K562 (cell line): ENCODE results near the gene SLC22A4. TPM values are rescaled to one million over a fixed set of nuclear protein-coding genes. Genes with fewer than 3 reads are reported as not detected.
A peak's percentile ranks its signal among the peaks of the same experiment; 100 is the strongest.

ENCODE experiments used
- ARNT ChIP-seq, 2 experiments: fragments of 450-650 bp; IDR thresholded peaks; 2 replicates each; pipeline ENCODE4 v1.6.1; 2016; ENCODE audit warnings: mild to moderate bottlenecking in 1 of 2
- CAMTA2 ChIP-seq: fragments of 250-450 bp; sonication (Bioruptor Pico); conservative IDR thresholded peaks from 2 replicates; pipeline ENCODE4 v1.5.1; 2022
- FOXM1 ChIP-seq, 2 experiments: fragments of 450-650 bp in 1 of 2; sonication (generic) in 1 of 2; formaldehyde crosslinking in 1 of 2; IDR thresholded peaks; 2 replicates each; pipeline versions ENCODE4 v1.6.1 to v1.9.0; 2017 to 2022; ENCODE audit warnings: low read depth in 2 of 2, mild to moderate bottlenecking in 2 of 2, missing genetic modification reagents in 1 of 2, moderate library complexity in 1 of 2
- HNRNPK ChIP-seq: fragments of 200-400 bp; formaldehyde crosslinking; IDR thresholded peaks from one replicate; pipeline ENCODE4 v1.6.1; 2018; ENCODE audit warnings: mild to moderate bottlenecking, low read depth, low read length; ENCODE audit not compliant: poor library complexity, severe bottlenecking
- HNRNPL ChIP-seq: fragments of 200-400 bp; formaldehyde crosslinking; IDR thresholded peaks from 2 replicates; pipeline ENCODE4 v1.6.1; 2017; ENCODE audit warnings: low read depth, mild to moderate bottlenecking, low read length
- KAT2B ChIP-seq: IDR thresholded peaks from one replicate; pipeline ENCODE4 v1.6.1; 2012; ENCODE audit warnings: low read depth, mild to moderate bottlenecking, control low read depth, inconsistent platforms, low read length, moderate library complexity
- KHSRP ChIP-seq: fragments of 450-650 bp; IDR thresholded peaks from 2 replicates; pipeline ENCODE4 v1.6.1; 2017
- KLF10 ChIP-seq: fragments of 250-450 bp; sonication (Bioruptor Pico); IDR thresholded peaks from 2 replicates; pipeline ENCODE4 v1.6.1; 2021; ENCODE audit warnings: matching md5 sums
- KLF6 ChIP-seq: fragments of 250-450 bp; sonication (Bioruptor Pico); IDR thresholded peaks from 2 replicates; pipeline ENCODE4 v1.4.0; 2020; ENCODE audit warnings: mild to moderate bottlenecking, moderate library complexity, borderline replicate concordance
- PHTF2 ChIP-seq: fragments of 250-450 bp; sonication (Bioruptor Pico); IDR thresholded peaks from 2 replicates; pipeline ENCODE4 v1.5.0; 2021; ENCODE audit warnings: mild to moderate bottlenecking
- PML ChIP-seq: IDR thresholded peaks from 2 replicates; pipeline ENCODE4 v1.6.1; 2012; ENCODE audit warnings: low read length, inconsistent platforms
- RB1 ChIP-seq: fragments of 450-650 bp; IDR thresholded peaks from 2 replicates; pipeline ENCODE4 v1.6.1; 2017; ENCODE audit warnings: low read depth, mild to moderate bottlenecking
- SMARCA4 ChIP-seq: fragments of 450-650 bp; IDR thresholded peaks from 2 replicates; pipeline ENCODE4 v1.6.1; 2016
- ZFP30 ChIP-seq: fragments of 250-450 bp; sonication (Bioruptor Pico); IDR thresholded peaks from 2 replicates; pipeline ENCODE4 v1.8.0; 2022; ENCODE audit warnings: moderate library complexity, mild to moderate bottlenecking, inconsistent platforms, borderline replicate concordance
- ZNF316 ChIP-seq: fragments of 450-650 bp; IDR thresholded peaks from 2 replicates; pipeline ENCODE4 v1.6.1; 2016
- ZNF717 ChIP-seq: fragments of 250-450 bp; sonication (Bioruptor Pico); IDR thresholded peaks from 2 replicates; pipeline ENCODE4 v1.5.0; 2021
- polyA plus RNA-seq, 8 experiments: library from polyadenylated mRNA; depleted of rRNA in 4 of 8; stranded (reverse) in 5 of 8; unstranded in 3 of 8; fragments of >200 nt; fragmentation: Nextera tagmentation in 2 of 8; fragmentation: Illumina TruSeq in 1 of 8; extraction: Ambion mirVana in 2 of 8; extraction: Trizol in 1 of 8; gene quantifications; 2 replicates each; pipeline versions ENCODE4 v1.2.1 to v1.2.3, GENCODE V29; 2011 to 2014; ENCODE audit warnings: inconsistent platforms in 1 of 8, missing spikeins in 1 of 8
- total RNA-seq, 7 experiments: library from RNA; depleted of rRNA in 6 of 7; stranded (reverse); fragments of >200 nt in 6 of 7; fragmentation: Illumina TruSeq in 2 of 7; extraction: Trizol in 2 of 7; gene quantifications; 2 replicates each; pipeline versions ENCODE4 v1.2.1 to v1.2.3, GENCODE V29; 2011 to 2021; ENCODE audit warnings: low replicate concordance in 1 of 7
- TF ChIP-seq, protein P1 (sequence below), 2 experiments: IDR thresholded peaks in 1 of 2; conservative IDR thresholded peaks in 1 of 2; 2 replicates each; pipeline ENCODE4 v1.6.1; 2016; ENCODE audit warnings: low read depth in 2 of 2, mild to moderate bottlenecking in 1 of 2, missing compliant biosample characterization in 1 of 2, missing genetic modification characterization in 1 of 2, moderate library complexity in 1 of 2
- TF ChIP-seq, protein P2 (sequence below): fragments of 250-450 bp; sonication (Bioruptor Pico); IDR thresholded peaks from 2 replicates; pipeline ENCODE4 v1.8.0; 2021; ENCODE audit warnings: moderate library complexity, mild to moderate bottlenecking, inconsistent platforms
- TF ChIP-seq, protein P3 (sequence below): sonication (generic); formaldehyde crosslinking; IDR thresholded peaks from 2 replicates; pipeline ENCODE4 v1.8.1; 2023; ENCODE audit warnings: mild to moderate bottlenecking, missing genetic modification reagents
- TF ChIP-seq, protein P4 (sequence below): fragments of 450-650 bp; conservative IDR thresholded peaks from 2 replicates; pipeline ENCODE4 v1.6.1; 2016; ENCODE audit warnings: missing genetic modification characterization, low read depth, mild to moderate bottlenecking, missing compliant biosample characterization, moderate library complexity
- TF ChIP-seq, protein P5 (sequence below), 3 experiments: fragments of 200-800 bp in 1 of 3; sonication (Bioruptor generic) in 1 of 3; sonication (generic) in 1 of 3; formaldehyde crosslinking in 1 of 3; IDR thresholded peaks; 2 replicates each; pipeline versions ENCODE4 v1.6.1 to v1.8.0; 2016 to 2022; ENCODE audit warnings: mild to moderate bottlenecking in 2 of 3, missing compliant biosample characterization in 2 of 3, missing genetic modification characterization in 2 of 3, missing genetic modification reagents in 1 of 3

The SLC22A4 gene
- total and polyA plus RNA-seq, 9 of the 15 experiments (the other 6 are each of a cell fraction or from before 2014, with no cell fraction given): 2.7 to 9.5 (median 6.2) TPM

DNA sequence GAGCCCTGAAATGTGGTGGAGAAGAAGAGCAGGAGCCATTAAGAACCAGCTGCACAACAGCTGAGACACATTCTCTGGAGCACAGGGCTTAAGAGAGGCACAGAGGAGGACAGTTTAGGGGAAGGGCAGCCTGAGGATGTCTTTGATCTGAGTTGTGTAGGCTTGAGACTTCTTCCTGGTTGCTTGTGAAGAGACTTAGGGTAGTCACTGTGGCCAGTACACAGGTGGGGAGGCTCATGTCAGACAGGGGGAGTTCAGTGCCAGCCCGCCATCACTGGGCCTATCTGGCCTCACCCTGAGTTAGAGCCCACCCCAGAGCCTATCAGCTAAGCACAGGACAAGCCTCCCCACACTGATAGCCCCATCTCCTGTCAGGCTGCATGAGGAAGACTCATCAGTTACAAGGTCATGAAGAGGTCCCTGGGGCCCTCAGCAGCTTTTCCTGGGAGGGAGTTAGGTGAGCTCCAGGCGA is 19.8 kb downstream of the SLC22A4 start (continued):
- TF ChIP-seq HNRNPK (no peak), KLF10 (CRISPR knock-in tag) (no peak), RB1 (no peak; the same call in 1 of the 2 replicates), FOXM1 (IDR thresholded peaks at IDR 0.05; ENCODE audit: low read depth) (peak; percentile 53; the same call in 1 of the 2 replicates), FOXM1 (CRISPR knock-in tag; IDR thresholded peaks at IDR 0.05; ENCODE audit: low read depth) (no peak), ZNF316 (no peak), KAT2B (no peak), HNRNPL (no peak), PHTF2 (CRISPR knock-in tag) (no peak), CAMTA2 (no peak), ZNF717 (CRISPR knock-in tag) (no peak), ARNT (IDR thresholded peaks at IDR 0.05) (0 out of 4 replicates have a peak, but pooled peaks of 1 of the 2 experiments have one; percentile 45), SMARCA4 (peak; percentile 88), ZFP30 (CRISPR knock-in tag) (no peak), PML (peak; percentile 80), KLF6 (no peak), KHSRP (no peak)
- TF ChIP-seq, protein P1, sequence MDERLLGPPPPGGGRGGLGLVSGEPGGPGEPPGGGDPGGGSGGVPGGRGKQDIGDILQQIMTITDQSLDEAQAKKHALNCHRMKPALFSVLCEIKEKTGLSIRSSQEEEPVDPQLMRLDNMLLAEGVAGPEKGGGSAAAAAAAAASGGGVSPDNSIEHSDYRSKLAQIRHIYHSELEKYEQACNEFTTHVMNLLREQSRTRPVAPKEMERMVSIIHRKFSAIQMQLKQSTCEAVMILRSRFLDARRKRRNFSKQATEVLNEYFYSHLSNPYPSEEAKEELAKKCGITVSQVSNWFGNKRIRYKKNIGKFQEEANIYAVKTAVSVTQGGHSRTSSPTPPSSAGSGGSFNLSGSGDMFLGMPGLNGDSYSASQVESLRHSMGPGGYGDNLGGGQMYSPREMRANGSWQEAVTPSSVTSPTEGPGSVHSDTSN (CRISPR knock-in tag; IDR thresholded peaks at IDR 0.05; ENCODE audit: low read depth): no peak
- TF ChIP-seq, protein P1 (tag; conservative IDR thresholded peaks at IDR 0.05; ENCODE audit: low read depth): no peak
- TF ChIP-seq, protein P2, sequence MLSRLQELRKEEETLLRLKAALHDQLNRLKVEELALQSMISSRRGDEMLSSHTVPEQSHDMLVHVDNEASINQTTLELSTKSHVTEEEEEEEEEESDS (CRISPR knock-in tag): no peak
- TF ChIP-seq, protein P3, sequence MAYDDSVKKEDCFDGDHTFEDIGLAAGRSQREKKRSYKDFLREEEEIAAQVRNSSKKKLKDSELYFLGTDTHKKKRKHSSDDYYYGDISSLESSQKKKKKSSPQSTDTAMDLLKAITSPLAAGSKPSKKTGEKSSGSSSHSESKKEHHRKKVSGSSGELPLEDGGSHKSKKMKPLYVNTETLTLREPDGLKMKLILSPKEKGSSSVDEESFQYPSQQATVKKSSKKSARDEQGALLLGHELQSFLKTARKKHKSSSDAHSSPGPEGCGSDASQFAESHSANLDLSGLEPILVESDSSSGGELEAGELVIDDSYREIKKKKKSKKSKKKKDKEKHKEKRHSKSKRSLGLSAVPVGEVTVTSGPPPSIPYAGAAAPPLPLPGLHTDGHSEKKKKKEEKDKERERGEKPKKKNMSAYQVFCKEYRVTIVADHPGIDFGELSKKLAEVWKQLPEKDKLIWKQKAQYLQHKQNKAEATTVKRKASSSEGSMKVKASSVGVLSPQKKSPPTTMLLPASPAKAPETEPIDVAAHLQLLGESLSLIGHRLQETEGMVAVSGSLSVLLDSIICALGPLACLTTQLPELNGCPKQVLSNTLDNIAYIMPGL: no peak
- TF ChIP-seq, protein P4, sequence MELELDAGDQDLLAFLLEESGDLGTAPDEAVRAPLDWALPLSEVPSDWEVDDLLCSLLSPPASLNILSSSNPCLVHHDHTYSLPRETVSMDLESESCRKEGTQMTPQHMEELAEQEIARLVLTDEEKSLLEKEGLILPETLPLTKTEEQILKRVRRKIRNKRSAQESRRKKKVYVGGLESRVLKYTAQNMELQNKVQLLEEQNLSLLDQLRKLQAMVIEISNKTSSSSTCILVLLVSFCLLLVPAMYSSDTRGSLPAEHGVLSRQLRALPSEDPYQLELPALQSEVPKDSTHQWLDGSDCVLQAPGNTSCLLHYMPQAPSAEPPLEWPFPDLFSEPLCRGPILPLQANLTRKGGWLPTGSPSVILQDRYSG (tag): no peak
- TF ChIP-seq, protein P5, sequence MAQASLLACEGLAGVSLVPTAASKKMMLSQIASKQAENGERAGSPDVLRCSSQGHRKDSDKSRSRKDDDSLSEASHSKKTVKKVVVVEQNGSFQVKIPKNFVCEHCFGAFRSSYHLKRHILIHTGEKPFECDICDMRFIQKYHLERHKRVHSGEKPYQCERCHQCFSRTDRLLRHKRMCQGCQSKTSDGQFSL (CRISPR knock-in tag; IDR thresholded peaks at IDR 0.05): no peak
- TF ChIP-seq, protein P5 (tag; IDR thresholded peaks at IDR 0.05): 0 out of 4 replicates have a peak, but pooled peaks of 1 of the 2 experiments have one; percentile 43
